Peyer's patch (tissue), 4 donors: ENCODE measurements around the gene PMPCA.

Experiments
- POLR2A ChIP-seq, 2 donors: fragments of 450-650 bp; IDR thresholded peaks; one replicate each; pipeline ENCODE4 v1.5.1; 2017; ENCODE audit warnings: antibody characterized with exemption in 2 of 2, mild to moderate bottlenecking in 2 of 2, moderate library complexity in 2 of 2
- TF ChIP-seq, protein P1 (sequence below), 6 experiments: fragments of 450-650 bp in 4 of 6; fragments of 200-600 bp in 2 of 6; sonication (generic) in 1 of 6; IDR thresholded peaks; one replicate each; pipeline ENCODE4 v1.5.1; 2017 to 2019; ENCODE audit warnings: antibody characterized with exemption in 6 of 6, mild to moderate bottlenecking in 3 of 6, moderate library complexity in 1 of 6

- TF ChIP-seq, protein P1, sequence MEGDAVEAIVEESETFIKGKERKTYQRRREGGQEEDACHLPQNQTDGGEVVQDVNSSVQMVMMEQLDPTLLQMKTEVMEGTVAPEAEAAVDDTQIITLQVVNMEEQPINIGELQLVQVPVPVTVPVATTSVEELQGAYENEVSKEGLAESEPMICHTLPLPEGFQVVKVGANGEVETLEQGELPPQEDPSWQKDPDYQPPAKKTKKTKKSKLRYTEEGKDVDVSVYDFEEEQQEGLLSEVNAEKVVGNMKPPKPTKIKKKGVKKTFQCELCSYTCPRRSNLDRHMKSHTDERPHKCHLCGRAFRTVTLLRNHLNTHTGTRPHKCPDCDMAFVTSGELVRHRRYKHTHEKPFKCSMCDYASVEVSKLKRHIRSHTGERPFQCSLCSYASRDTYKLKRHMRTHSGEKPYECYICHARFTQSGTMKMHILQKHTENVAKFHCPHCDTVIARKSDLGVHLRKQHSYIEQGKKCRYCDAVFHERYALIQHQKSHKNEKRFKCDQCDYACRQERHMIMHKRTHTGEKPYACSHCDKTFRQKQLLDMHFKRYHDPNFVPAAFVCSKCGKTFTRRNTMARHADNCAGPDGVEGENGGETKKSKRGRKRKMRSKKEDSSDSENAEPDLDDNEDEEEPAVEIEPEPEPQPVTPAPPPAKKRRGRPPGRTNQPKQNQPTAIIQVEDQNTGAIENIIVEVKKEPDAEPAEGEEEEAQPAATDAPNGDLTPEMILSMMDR (IDR thresholded peaks at IDR 0.05), result no peak
- TF ChIP-seq POLR2A (IDR thresholded peaks at IDR 0.05), result no peak
These were observed 46.3 kb upstream of the PMPCA start for GRCh38 chr9:136363949-136364748.
